Right lobe of liver (tissue), 4 donors: ENCODE data around the gene TMEM161B.

Source experiments
- CTCF ChIP-seq, 4 donors: fragments of 200-600 bp in 3 of 4; fragments of 450-650 bp in 1 of 4; IDR thresholded peaks; one replicate each; pipeline versions ENCODE4 v1.5.1 to v1.8.0; 2016 to 2022; ENCODE audit warnings: antibody characterized with exemption in 4 of 4, mild to moderate bottlenecking in 2 of 4
- POLR2A ChIP-seq: fragments of 450-650 bp; IDR thresholded peaks from one replicate; pipeline ENCODE4 v1.6.1; 2017; ENCODE audit warnings: antibody characterized with exemption, mild to moderate bottlenecking
- donor health status: DM: no; HTN: no; CAD: no.
- donor health status: DM: no; HTN: no; CAD: no.
- donor health status: DM: no; HTN: yes; CAD: no.

DNA sequence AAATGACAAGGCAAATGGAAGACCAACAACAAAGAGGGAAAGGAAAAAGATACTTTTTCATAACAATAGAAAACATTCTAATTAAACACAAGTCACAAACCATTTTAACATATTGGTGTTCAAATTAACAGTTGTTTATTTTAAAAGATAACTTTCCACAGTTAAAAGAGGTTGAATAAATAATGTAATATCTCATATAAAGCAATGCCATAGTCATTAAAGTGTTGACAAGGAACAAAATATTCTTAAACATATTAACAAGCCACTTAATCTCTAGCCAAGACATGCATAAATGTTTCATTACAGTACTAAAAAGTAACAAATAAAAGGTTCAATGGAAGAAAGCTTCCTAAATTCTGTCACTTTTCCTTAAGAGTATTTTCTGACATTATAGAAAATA lies 12.6 kb downstream of the TMEM161B start:
- no peak for TF ChIP-seq CTCF (IDR thresholded peaks at IDR 0.05)
- no peak for TF ChIP-seq POLR2A
